ENCODE measurements around the gene NEFH. TPM values are rescaled to one million over a fixed set of nuclear protein-coding genes. Genes with fewer than 3 reads are reported as not detected.
A peak's percentile ranks its signal among the peaks of the same experiment; 100 is the strongest.

Gene NEFH
- total RNA-seq, 1 donor from 2014 or later, result 8.4 TPM

DNA sequence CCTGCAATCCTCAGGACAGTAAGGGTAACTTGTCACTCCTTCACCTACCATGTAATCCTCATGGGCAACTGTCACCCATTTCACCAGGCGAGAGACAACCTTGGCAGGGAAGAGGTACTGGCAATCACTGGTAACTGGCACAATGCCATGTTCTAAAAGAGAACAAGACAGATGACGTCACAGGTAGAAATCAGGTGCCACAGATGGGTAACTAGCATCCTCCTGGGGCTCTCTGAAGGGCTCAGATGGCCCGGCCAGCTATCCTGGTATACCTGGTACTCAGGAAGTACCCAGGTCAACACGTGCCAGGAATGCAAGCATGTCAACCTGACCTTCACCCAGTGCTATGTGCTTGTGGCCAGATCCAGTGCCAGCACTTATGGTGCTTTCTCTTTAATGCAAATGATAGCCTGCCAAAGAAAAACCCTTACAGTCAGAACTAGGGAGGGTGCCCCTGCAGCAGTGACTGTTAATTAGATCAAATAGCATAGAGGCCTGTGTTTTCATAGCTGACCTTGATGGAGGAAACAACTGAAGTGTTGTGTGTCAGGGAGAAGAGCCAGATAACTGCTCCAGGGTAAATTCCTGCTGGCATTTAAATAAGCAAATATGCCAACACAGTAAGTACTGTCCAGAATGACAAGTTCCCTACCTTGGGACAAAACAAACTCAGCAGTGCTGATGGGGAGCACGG lies 37.3 kb downstream of the NEFH start:
- H3K4me1 Mint-ChIP-seq (ENCODE audit: low read depth), result no peaks in the 10 kb centered on the region
- DNase-seq (ENCODE audit: low spot score), result no peak
- H3K9me3 Mint-ChIP-seq, result no peaks in the 10 kb centered on the region
- H3K4me3 Mint-ChIP-seq, result no peak overlapping the region
- intact Hi-C loops (cut with micrococcal nuclease), result no loop called here
- H3K36me3 Mint-ChIP-seq (ENCODE audit: low read depth), result peaks cover 36% of the 10 kb centered on the region
- H3K27me3 Mint-ChIP-seq (ENCODE audit: insufficient read depth), result no peaks in the 10 kb centered on the region
- no peak overlapping the region for H3K27ac Mint-ChIP-seq

DNA sequence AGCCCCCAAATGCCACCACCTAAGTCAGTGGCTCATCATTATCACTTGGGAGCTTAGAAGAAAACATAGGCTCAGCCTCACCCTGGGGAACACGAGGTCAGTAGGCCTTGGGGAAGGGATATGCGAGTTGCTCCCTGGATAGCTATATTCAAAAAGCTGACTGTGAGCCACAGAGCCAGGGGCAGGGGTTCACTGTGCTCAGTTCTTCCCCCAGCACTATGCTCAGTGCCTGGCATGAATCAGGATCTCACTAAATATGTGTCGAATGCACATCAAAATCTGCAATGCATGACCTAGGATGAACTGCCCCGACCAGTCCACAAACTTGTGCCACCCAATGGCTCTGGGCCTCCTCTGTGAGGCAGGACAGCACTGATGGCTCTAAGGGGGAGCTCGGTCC lies 38.4 kb downstream of the NEFH start:
- Mint-ChIP-seq H3K27ac (no peak overlapping the region), H3K36me3 (ENCODE audit: low read depth) (peaks cover 39% of the 10 kb centered on the region), H3K27me3 (ENCODE audit: insufficient read depth) (no peaks in the 10 kb centered on the region), H3K9me3 (no peaks in the 10 kb centered on the region), H3K4me3 (no peak overlapping the region), H3K4me1 (ENCODE audit: low read depth) (no peaks in the 10 kb centered on the region)
- no peak for DNase-seq (ENCODE audit: low spot score)
- intact Hi-C loops (cut with micrococcal nuclease), result no loop called here

DNA sequence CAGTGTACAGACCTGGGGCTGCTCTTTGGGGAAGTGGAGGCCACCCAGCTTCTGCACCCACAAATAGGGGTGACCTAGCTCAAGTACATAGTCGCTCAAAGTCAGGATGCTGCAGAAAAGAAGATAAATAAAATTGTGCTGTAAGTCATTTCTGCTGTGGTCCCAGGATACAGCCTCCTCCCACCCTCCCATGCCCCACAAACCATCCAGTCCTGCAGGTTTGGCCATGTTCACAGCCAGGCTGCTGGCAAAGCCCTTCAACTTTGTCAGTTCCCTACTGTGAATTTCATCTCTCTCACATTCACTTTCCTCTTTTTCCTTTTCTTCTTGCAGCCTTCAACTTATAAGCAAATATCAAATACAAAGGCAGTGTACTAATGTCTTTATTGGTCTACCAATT lies 40.0 kb downstream of the NEFH start:
- no peak overlapping the region for H3K4me3 Mint-ChIP-seq
- H3K4me1 Mint-ChIP-seq (ENCODE audit: low read depth), result no peaks in the 10 kb centered on the region
- peaks cover 43% of the 10 kb centered on the region for H3K36me3 Mint-ChIP-seq (ENCODE audit: low read depth)
- no peak for DNase-seq (ENCODE audit: low spot score)
- H3K27ac Mint-ChIP-seq, result no peak overlapping the region
- H3K9me3 Mint-ChIP-seq, result no peaks in the 10 kb centered on the region
- intact Hi-C loops (cut with micrococcal nuclease), result no loop called here
- H3K27me3 Mint-ChIP-seq (ENCODE audit: insufficient read depth), result no peaks in the 10 kb centered on the region

DNA sequence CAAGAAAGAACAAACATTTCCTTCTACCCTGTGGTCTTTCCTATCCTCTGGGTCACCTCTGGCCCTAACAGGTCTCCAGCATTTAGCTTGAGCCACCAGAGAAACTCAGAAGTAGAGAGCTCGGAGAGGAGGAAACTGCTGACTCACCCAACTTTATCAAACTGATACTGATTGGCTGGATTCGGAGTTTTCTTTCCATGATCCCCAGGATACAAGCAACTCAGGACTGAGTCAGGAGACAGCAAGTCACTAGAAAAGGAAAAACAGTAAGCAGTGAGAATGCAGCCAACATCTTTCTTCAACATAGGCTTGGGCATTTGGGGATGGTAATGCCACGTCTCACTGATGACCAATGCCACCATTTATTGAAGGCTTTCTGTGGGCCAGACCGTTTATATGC lies 40.8 kb downstream of the NEFH start:
- DNase-seq (ENCODE audit: low spot score), result no peak
- Mint-ChIP-seq H3K9me3 (no peaks in the 10 kb centered on the region), H3K4me1 (ENCODE audit: low read depth) (no peaks in the 10 kb centered on the region), H3K27me3 (ENCODE audit: insufficient read depth) (no peaks in the 10 kb centered on the region), H3K27ac (no peak overlapping the region), H3K4me3 (no peak overlapping the region), H3K36me3 (ENCODE audit: low read depth) (peaks cover 41% of the 10 kb centered on the region)
- intact Hi-C loops (cut with micrococcal nuclease), result no loop called here

DNA sequence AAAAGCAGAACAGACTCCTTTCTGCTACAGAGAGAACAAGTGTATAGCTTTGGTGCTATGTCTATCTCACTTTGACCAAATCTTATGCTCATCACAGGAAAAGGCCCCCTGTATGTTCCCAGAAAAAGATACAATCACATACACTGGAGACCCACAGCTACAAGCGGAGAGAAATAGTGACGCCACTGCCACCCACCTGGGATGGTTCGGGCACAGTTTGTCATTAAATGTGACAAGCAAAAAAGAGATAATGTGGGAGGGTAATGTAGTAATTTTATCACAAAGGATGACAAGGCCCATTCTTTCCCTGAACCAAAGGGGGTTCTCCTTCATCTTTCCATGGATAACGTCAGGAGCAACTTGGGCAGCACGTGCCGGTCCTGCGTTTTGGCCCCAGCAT lies 41.5 kb downstream of the NEFH start:
- H3K9me3 Mint-ChIP-seq, result no peaks in the 10 kb centered on the region
- no peak overlapping the region for H3K4me3 Mint-ChIP-seq
- no peaks in the 10 kb centered on the region for H3K4me1 Mint-ChIP-seq (ENCODE audit: low read depth)
- no peak for DNase-seq (ENCODE audit: low spot score)
- no peak overlapping the region for H3K27ac Mint-ChIP-seq
- intact Hi-C loops (cut with micrococcal nuclease), result no loop called here
- H3K36me3 Mint-ChIP-seq (ENCODE audit: low read depth), result peaks cover 36% of the 10 kb centered on the region
- no peaks in the 10 kb centered on the region for H3K27me3 Mint-ChIP-seq (ENCODE audit: insufficient read depth)

DNA sequence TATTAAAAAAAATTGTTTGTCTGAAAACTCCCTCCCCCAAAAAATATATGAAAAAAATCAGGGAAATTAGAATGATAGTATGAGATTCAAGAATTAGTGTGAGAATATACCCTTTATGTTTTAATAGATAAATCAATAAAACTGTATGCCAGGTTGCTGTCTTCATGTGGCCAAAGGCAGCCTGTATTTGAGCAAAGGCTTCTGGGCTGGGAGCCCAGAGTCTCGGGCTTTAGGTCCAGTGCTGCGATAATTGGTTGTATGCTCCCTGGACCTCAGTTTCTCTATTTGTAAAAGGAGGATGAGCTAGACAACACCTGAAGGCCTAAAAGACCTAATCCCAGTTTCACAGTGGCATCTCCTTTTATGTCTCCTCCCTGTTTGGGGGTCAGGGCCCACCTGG lies 43.7 kb downstream of the NEFH start:
- intact Hi-C loops (cut with micrococcal nuclease), result loop anchor here (1.0 kb wide), 1 partner anchor 128 kb away; no protein-coding TSS in a partner anchor
- H3K36me3 Mint-ChIP-seq (ENCODE audit: low read depth), result peaks cover 35% of the 10 kb centered on the region
- no peaks in the 10 kb centered on the region for H3K27me3 Mint-ChIP-seq (ENCODE audit: insufficient read depth)
- H3K9me3 Mint-ChIP-seq, result no peaks in the 10 kb centered on the region
- no peak for DNase-seq (ENCODE audit: low spot score)
- no peak overlapping the region for H3K27ac Mint-ChIP-seq
- H3K4me3 Mint-ChIP-seq, result no peak overlapping the region
- no peaks in the 10 kb centered on the region for H3K4me1 Mint-ChIP-seq (ENCODE audit: low read depth)

DNA sequence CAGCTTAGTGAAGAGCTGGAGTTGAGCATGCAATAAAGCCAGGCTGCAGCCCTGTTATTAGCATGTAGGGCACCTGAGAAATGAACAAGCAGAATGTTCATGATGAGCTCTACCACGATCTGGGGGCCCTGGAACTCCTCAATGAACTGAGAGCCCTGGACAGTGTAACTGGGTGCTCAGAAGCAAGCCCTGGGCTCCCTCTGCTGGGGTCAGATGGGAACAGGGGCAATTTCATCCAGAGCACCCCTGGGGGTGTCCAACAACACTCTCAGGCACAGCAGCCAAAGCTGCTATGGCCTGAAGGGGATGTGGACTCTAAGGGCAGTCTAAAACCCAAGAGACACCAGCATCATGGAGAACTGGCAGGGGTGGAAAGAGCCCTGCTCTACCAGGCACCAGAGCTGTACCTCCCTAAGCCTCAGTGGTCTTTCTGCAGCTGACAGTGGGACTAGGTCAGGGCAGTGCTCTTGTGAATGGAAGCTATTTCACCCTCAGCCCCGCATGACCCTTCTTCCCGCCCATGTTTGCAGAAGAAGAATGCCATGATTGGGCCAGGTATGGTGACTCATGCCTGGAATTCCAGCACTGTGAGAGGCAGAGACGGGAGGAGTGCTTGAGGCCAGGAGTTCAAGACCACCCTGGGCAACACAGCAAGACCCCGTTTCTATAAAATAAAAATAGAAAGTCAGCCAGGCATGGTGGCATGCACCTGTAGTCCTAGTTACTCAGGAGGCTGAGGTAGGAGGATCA lies 44.6 kb downstream of the NEFH start:
- no peak overlapping the region for H3K4me3 Mint-ChIP-seq
- H3K36me3 Mint-ChIP-seq (ENCODE audit: low read depth), result peaks cover 32% of the 10 kb centered on the region
- no peak overlapping the region for H3K27ac Mint-ChIP-seq
- intact Hi-C loops (cut with micrococcal nuclease), result loop anchor here (1.0 kb wide), 1 partner anchor 129 kb away; no protein-coding TSS in a partner anchor
- no peaks in the 10 kb centered on the region for H3K4me1 Mint-ChIP-seq (ENCODE audit: low read depth)
- no peaks in the 10 kb centered on the region for H3K9me3 Mint-ChIP-seq
- H3K27me3 Mint-ChIP-seq (ENCODE audit: insufficient read depth), result no peaks in the 10 kb centered on the region
- DNase-seq (ENCODE audit: low spot score), result peak; percentile 1

DNA sequence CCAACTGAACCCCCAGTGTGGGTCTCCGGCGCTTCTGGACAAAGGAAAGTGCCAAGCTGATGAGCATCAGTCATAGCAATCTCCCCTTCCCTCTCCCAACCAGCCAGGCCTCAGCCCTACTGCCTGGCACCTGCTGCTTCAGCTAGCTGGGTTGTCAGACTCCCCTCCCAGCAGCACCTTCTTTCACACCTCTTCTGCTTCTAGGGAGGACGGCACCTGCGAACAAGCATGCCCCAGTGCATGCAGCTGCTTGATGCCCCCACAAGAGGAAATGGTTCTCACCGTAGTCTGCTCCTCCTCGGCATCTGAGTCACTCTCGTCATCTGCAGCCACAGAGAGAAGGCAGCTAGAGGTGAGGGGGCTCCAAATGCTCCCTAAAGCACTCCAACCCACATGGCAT lies 48.1 kb downstream of the NEFH start:
- intact Hi-C loops (cut with micrococcal nuclease), result no loop called here
- no peak for DNase-seq (ENCODE audit: low spot score)
- Mint-ChIP-seq H3K27me3 (ENCODE audit: insufficient read depth) (no peaks in the 10 kb centered on the region), H3K4me3 (no peak overlapping the region), H3K27ac (no peak overlapping the region), H3K36me3 (ENCODE audit: low read depth) (peaks cover 27% of the 10 kb centered on the region), H3K9me3 (no peaks in the 10 kb centered on the region), H3K4me1 (ENCODE audit: low read depth) (no peaks in the 10 kb centered on the region)

DNA sequence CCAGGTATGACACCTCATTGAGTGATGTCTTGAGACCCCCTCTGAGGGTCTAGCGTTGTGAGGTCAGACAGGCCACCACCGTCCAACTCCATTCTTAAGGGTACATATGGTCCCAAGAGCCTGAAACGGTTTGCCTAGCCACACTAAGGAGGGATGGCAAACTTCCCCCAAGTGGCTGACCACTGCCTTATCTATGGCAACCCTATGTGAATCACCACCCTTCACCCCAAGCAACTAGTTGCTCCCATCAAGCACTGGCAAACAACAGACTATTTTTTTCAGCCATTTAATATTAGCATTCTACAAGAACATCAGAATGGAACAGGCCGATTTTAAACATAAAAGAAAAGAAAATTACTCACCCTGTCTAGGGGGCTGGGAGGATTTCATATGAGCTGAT lies 50.7 kb downstream of the NEFH start:
- Mint-ChIP-seq H3K4me1 (ENCODE audit: low read depth) (no peaks in the 10 kb centered on the region), H3K36me3 (ENCODE audit: low read depth) (peaks cover 34% of the 10 kb centered on the region), H3K4me3 (no peak overlapping the region), H3K27ac (no peak overlapping the region), H3K9me3 (no peaks in the 10 kb centered on the region), H3K27me3 (ENCODE audit: insufficient read depth) (no peaks in the 10 kb centered on the region)
- intact Hi-C loops (cut with micrococcal nuclease), result no loop called here
- DNase-seq (ENCODE audit: low spot score), result no peak

DNA sequence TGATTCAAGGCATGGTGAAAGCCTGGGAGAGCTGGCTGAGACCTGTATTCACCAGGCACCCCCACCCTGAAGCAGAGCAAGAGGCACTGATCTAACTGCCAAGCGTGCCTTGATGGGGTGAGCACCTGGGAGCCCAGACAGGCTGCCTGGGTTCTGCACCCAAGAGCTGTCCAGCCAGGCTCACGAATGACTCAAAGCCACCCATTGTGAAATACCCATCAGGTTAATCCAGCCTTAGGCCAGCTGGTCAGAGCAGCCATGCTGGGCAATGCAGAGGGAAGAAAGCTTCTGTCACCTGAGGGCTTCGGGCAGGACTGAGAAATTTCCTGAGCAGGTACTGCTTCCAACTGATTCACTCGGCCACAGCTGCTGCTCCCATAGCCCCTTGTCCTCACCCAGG lies 51.4 kb downstream of the NEFH start:
- intact Hi-C loops (cut with micrococcal nuclease), result no loop called here
- H3K4me3 Mint-ChIP-seq, result no peak overlapping the region
- no peaks in the 10 kb centered on the region for H3K27me3 Mint-ChIP-seq (ENCODE audit: insufficient read depth)
- no peaks in the 10 kb centered on the region for H3K4me1 Mint-ChIP-seq (ENCODE audit: low read depth)
- H3K9me3 Mint-ChIP-seq, result no peaks in the 10 kb centered on the region
- H3K36me3 Mint-ChIP-seq (ENCODE audit: low read depth), result peaks cover 36% of the 10 kb centered on the region
- DNase-seq (ENCODE audit: low spot score), result no peak
- H3K27ac Mint-ChIP-seq, result no peak overlapping the region

DNA sequence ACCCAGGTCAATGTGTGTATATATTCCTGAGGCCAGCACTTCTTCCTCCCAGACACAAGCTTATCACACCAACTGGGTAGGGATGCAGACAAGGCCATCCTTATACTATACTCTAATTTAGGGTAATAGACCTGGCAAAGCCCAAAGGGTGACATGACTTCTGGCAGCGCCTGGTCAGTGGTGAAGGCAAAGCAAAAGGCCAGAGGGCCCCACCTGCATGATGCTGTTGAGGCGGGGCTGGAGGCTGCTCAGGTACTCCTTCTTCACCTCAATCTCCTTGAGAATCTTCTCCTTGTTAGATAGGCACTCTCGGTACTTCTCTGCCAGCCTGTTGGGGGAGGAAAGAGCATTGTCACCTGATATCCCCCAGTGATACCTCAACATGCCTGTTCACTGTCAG lies 56.4 kb downstream of the NEFH start:
- Mint-ChIP-seq H3K4me3 (no peak overlapping the region), H3K27ac (no peak overlapping the region), H3K27me3 (ENCODE audit: insufficient read depth) (no peaks in the 10 kb centered on the region), H3K9me3 (no peaks in the 10 kb centered on the region), H3K4me1 (ENCODE audit: low read depth) (no peaks in the 10 kb centered on the region), H3K36me3 (ENCODE audit: low read depth) (peaks cover 40% of the 10 kb centered on the region)
- DNase-seq (ENCODE audit: low spot score), result no peak
- intact Hi-C loops (cut with micrococcal nuclease), result no loop called here

DNA sequence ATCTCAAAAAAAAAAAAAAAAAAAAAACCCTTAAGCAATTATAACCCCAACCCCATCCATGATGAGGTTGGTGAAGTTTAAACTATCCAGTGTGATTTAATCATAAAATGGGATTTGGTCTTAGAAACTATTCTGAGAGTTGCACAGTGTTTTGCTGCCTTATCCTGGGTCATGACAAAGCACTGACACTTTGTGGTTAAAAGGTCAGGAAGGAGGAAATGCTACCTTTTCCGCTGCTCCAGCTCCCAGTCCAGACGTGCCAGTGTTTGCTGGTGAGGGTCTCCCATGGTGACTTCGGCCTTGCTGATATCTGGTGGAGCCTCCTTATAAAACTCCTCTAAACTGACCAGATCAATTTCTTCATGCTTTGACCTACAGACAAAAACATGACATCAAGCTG lies 59.1 kb downstream of the NEFH start:
- DNase-seq (ENCODE audit: low spot score), result no peak
- Mint-ChIP-seq H3K27me3 (ENCODE audit: insufficient read depth) (no peaks in the 10 kb centered on the region), H3K27ac (no peak overlapping the region), H3K36me3 (ENCODE audit: low read depth) (peaks cover 41% of the 10 kb centered on the region), H3K4me1 (ENCODE audit: low read depth) (no peaks in the 10 kb centered on the region), H3K4me3 (no peak overlapping the region), H3K9me3 (no peaks in the 10 kb centered on the region)
- intact Hi-C loops (cut with micrococcal nuclease), result no loop called here

All from activated T-helper 1 cell treated with anti-CD3 and anti-CD28 coated beads, Interleukin-12 subunit alpha, Interleukin-12 subunit beta, Interleukin-2, Interleukin-4 antibody, amounts not matched to agents 30 ng/mL and 10 ng/mL and 1 ng/mL, durations not matched to agents 14 hours and 24 hours and 36 hours (primary cell).